Measurements from ENCODE around the gene COL5A3. TPM values are rescaled to one million over a fixed set of nuclear protein-coding genes. Genes with fewer than 3 reads are reported as not detected.

Gene COL5A3
- total and polyA plus RNA-seq, 4 donors, result 0.14 to 4.9 (median 0.76) TPM

GRCh38 chr19:9966024-9966423 lies 44.3 kb downstream of the COL5A3 start:
- TF ChIP-seq HNF4A (conservative IDR thresholded peaks at IDR 0.05), result no peak
- no peak for TF ChIP-seq CTCF (IDR thresholded peaks at IDR 0.05; ENCODE audit: low read depth, low read length, missing input control)
- no peak for TF ChIP-seq RAD21 (IDR thresholded peaks at IDR 0.05)
- TF ChIP-seq FOXA2 (IDR thresholded peaks at IDR 0.05), result no peak
- no peak for TF ChIP-seq HNF4G (IDR thresholded peaks at IDR 0.05)
- no peak for TF ChIP-seq SP1 (IDR thresholded peaks at IDR 0.05)
- TF ChIP-seq FOXA1 (IDR thresholded peaks at IDR 0.05), result no peak
- TF ChIP-seq JUND (IDR thresholded peaks at IDR 0.05), result no peak
- TF ChIP-seq TAF1 (conservative IDR thresholded peaks at IDR 0.05), result no peak
- no peak for TF ChIP-seq YY1 (IDR thresholded peaks at IDR 0.05)
- TF ChIP-seq ZBTB33 (IDR thresholded peaks at IDR 0.05), result no peak
- TF ChIP-seq MAX (IDR thresholded peaks at IDR 0.05), result no peak
- Histone ChIP-seq H3K4me1 (ENCODE audit: control insufficient read depth in 4 of 4, insufficient read depth in 4 of 4, low read length in 3 of 4) (peaks cover 0 to 3% (median 0%) of the 10 kb centered on the region in 4 donors), H3K9me3 (ENCODE audit: control insufficient read depth in 4 of 4, low read length in 3 of 4) (no peaks in the 10 kb centered on the region), H3K27me3 (ENCODE audit: control insufficient read depth in 4 of 4, insufficient read depth in 4 of 4, low read length in 3 of 4) (no peaks in the 10 kb centered on the region), H3K9ac (ENCODE audit: low read depth in 1 of 2, low read length in 2 of 2) (no peak overlapping the region), H3K36me3 (ENCODE audit: control insufficient read depth in 4 of 4, insufficient read depth in 3 of 4, low read depth in 1 of 4, low read length in 3 of 4) (no peaks in the 10 kb centered on the region), H3K27ac (ENCODE audit: low read depth in 1 of 2, low read length in 2 of 2) (no peak overlapping the region), H3K4me3 (ENCODE audit: low read depth in 1 of 3, low read length in 3 of 3) (no peak overlapping the region)
- WGBS, result 49% methylated on average over 14 of the region's 14 CpGs
- no peak for DNase-seq (ENCODE audit: low spot score)

GRCh38 chr19:9962623-9963290 lies 47.5 kb downstream of the COL5A3 start:
- no peaks in the 10 kb centered on the region for H3K9me3 ChIP-seq (ENCODE audit: control insufficient read depth in 4 of 4, low read length in 3 of 4)
- H3K4me3 ChIP-seq (ENCODE audit: low read depth in 1 of 3, low read length in 3 of 3), result no peak overlapping the region
- no peaks in the 10 kb centered on the region for H3K27me3 ChIP-seq (ENCODE audit: control insufficient read depth in 4 of 4, insufficient read depth in 4 of 4, low read length in 3 of 4)
- TF ChIP-seq HNF4A (conservative IDR thresholded peaks at IDR 0.05) (no peak), ATF3 (IDR thresholded peaks at IDR 0.05) (no peak), NR2F2 (IDR thresholded peaks at IDR 0.05) (no peak)
- 65% methylated on average over 7 of the region's 7 CpGs for WGBS
- H3K36me3 ChIP-seq (ENCODE audit: control insufficient read depth in 4 of 4, insufficient read depth in 3 of 4, low read depth in 1 of 4, low read length in 3 of 4), result peaks cover 0 to 3% (median 0%) of the 10 kb centered on the region in 4 donors
- no peak for DNase-seq (ENCODE audit: low spot score)
- H3K9ac ChIP-seq (ENCODE audit: low read depth in 1 of 2, low read length in 2 of 2), result no peak overlapping the region
- peaks cover 0 to 1% (median 0%) of the 10 kb centered on the region in 4 donors for H3K4me1 ChIP-seq (ENCODE audit: control insufficient read depth in 4 of 4, insufficient read depth in 4 of 4, low read length in 3 of 4)
- no peak overlapping the region for H3K27ac ChIP-seq (ENCODE audit: low read depth in 1 of 2, low read length in 2 of 2)

GRCh38 chr19:9961103-9961502 lies 49.2 kb downstream of the COL5A3 start:
- H3K9me3 ChIP-seq (ENCODE audit: control insufficient read depth in 4 of 4, low read length in 3 of 4), result no peaks in the 10 kb centered on the region
- no peaks in the 10 kb centered on the region for H3K4me1 ChIP-seq (ENCODE audit: control insufficient read depth in 4 of 4, insufficient read depth in 4 of 4, low read length in 3 of 4)
- H3K36me3 ChIP-seq (ENCODE audit: control insufficient read depth in 4 of 4, insufficient read depth in 3 of 4, low read depth in 1 of 4, low read length in 3 of 4), result peaks cover 0 to 3% (median 0%) of the 10 kb centered on the region in 4 donors
- TF ChIP-seq TAF1 (conservative IDR thresholded peaks at IDR 0.05) (no peak), EGR1 (IDR thresholded peaks at IDR 0.05; ENCODE audit: low read depth in 2 of 2) (no peak)
- 85% methylated on average over 4 of the region's 4 CpGs for WGBS
- H3K9ac ChIP-seq (ENCODE audit: low read depth in 1 of 2, low read length in 2 of 2), result no peak overlapping the region
- no peaks in the 10 kb centered on the region for H3K27me3 ChIP-seq (ENCODE audit: control insufficient read depth in 4 of 4, insufficient read depth in 4 of 4, low read length in 3 of 4)
- H3K4me3 ChIP-seq (ENCODE audit: low read depth in 1 of 3, low read length in 3 of 3), result no peak overlapping the region
- H3K27ac ChIP-seq (ENCODE audit: low read depth in 1 of 2, low read length in 2 of 2), result no peak overlapping the region
- DNase-seq (ENCODE audit: low spot score), result no peak
